Measurements from ENCODE around the gene CSNK1G3. TPM values are rescaled to one million over a fixed set of nuclear protein-coding genes. Genes with fewer than 3 reads are reported as not detected.

CSNK1G3 gene
- total RNA-seq (2022; extraction: Qiagen RNA extraction), result 17.8 to 28.8 TPM (median 21.2 TPM) in 5 replicates

GRCh38 chr5:123511648-123512605 is at the start of gene CSNK1G3:
Gene CSNK1G3, plus strand, starts transcription at chr5:123512177. Its CDS starts 33,487 bp downstream, at chr5:123545664.

Other genes starting within 250 kb of the CSNK1G3 start
- gene CEP120, start 88.8 kb upstream of the CSNK1G3 start, total RNA-seq (2022; extraction: Qiagen RNA extraction), result 7.3 to 10.8 TPM (median 9.2 TPM) in 5 replicates